ENCODE results near the gene MIPOL1.

DNA sequence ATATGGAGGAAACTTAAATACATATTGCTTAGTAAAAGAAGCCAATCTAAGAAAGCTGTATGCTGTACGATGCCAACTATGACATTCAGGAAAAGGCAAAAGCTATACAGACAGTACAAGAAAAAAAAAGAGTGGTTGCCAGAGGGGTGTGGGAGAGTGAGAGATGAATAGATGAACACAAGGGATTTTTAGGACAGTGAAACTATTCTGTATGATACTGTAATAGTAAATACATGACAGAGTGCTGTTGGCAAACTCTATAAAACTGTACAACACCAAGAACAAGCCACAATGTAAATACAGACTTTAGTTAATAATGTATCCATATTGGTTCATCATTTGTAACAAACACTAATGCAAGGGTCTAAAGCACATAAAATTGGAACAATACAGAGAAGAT lies 10.9 kb upstream of the MIPOL1 start:
- TF ChIP-seq, protein P1, sequence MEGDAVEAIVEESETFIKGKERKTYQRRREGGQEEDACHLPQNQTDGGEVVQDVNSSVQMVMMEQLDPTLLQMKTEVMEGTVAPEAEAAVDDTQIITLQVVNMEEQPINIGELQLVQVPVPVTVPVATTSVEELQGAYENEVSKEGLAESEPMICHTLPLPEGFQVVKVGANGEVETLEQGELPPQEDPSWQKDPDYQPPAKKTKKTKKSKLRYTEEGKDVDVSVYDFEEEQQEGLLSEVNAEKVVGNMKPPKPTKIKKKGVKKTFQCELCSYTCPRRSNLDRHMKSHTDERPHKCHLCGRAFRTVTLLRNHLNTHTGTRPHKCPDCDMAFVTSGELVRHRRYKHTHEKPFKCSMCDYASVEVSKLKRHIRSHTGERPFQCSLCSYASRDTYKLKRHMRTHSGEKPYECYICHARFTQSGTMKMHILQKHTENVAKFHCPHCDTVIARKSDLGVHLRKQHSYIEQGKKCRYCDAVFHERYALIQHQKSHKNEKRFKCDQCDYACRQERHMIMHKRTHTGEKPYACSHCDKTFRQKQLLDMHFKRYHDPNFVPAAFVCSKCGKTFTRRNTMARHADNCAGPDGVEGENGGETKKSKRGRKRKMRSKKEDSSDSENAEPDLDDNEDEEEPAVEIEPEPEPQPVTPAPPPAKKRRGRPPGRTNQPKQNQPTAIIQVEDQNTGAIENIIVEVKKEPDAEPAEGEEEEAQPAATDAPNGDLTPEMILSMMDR (conservative IDR thresholded peaks at IDR 0.05), result no peak
- TF ChIP-seq EZH2 (IDR thresholded peaks at IDR 0.05; ENCODE audit: low read depth), result no peak
